Measurements from ENCODE around the gene TSPAN15.
"Not testable (repeated sequence)": the region's sequence is repeated elsewhere in the genome, so short reads cannot be mapped to it uniquely, and the experiment has no call there.

Gene TSPAN15

DNA sequence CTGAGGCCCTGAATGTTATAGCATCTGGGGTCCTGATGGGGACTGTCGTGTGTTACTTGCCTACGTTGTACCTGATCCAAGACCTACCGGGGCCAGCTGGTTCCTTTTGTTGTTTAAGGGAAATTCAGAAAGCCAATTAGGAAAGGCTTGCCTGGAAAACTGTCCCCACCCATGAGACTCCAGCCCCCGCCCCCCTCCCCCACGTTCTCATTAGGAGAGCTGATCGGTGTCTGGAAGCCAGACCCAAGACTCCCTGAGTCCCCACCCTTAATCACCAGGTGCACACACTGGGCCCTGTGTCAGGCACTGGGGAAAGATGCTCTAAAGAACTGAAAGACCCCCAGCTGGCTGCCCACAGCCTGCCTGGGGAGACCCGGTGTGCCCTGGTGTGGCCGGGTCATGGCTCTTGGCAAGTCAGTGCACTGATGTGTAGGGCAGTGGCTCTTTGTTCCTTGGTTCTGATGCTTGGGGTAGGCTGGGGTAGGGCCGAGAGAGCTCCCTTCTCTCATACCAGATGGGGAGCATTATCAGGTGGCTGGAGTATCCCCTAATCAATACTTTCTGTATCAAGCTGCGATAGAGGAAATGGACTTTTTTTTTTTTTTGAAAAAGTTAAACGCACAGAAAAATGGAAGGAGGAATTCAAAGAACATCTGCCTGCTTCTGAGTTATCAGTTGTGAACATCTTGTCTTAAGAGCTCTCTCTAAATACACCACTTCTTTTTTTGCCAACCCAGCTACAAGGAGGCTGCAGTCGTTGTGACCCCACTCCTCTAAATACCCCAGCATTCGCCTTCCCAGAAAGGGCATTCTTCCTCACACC, 16.9 kb downstream of the TSPAN15 start:
- no peak for DNase-seq

GRCh38 chr10:69468751-69469089, 17.5 kb downstream of the TSPAN15 start:
- DNase-seq, result no peak

DNA sequence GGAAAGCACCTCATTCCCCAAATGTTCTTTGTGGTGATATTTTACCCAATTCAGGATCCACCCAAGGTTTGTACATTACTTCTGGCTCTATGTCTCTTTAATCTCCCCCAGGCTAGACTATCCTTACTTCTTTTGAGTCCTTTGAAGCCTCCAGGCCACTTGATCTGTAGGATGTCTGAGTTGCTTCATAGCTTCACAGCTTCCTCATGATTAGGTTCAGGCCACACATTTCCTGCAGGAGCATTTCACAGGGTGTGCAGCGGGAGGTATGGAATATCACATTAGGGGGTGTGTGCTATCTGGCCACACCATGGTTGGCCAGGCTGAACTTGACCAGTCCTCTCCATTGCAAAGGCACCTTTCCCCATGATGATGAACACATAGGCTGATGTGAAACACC, 18.7 kb downstream of the TSPAN15 start:
- no peak for DNase-seq

DNA sequence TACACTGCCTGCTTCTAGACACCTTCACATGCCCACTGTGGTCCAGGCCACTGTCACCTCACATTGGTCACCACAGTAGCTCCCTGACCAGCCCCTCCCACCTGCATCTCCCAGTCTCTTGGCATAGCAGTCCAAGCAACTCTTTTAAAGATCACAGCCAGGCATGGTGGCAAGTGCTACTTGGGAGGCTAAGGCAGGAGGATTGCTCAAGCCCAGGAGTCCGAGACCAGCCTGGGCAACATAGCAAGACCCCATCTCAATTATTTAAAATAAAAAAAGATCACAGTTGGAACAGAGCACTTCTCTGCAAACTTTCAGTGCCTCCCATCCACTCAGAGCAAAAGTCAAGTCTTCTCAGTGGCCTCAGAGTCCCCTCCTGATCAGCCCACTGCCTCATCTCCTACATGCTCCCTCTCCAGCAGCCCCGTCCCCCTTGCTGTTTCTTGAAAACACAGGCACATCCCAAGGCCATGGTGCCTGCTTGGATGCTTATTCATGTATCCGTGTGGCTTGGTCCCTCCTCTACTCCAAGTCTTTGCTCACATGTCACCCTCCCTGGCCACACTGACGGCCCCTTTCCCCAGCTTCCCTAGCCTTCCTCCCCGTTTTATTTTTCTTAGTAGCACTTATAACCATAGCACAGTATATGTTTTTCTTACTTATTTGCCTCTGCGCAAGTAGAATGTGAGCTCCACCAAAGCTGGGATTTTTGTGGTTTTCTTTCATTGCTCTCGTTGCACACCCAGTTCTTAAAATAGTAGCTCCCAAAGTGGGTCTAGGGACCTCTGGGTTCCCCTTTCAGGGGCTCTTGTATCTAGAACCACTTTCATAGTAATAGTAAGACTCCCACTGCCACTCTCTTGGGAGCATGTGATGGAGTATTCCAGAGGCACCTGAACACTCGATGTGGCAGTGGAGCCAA, 19.5 kb downstream of the TSPAN15 start:
- no peak for DNase-seq

- DNase-seq, result no peak
Measured at GRCh38 chr10:69472142-69472541, 20.9 kb downstream of the TSPAN15 start.

DNA sequence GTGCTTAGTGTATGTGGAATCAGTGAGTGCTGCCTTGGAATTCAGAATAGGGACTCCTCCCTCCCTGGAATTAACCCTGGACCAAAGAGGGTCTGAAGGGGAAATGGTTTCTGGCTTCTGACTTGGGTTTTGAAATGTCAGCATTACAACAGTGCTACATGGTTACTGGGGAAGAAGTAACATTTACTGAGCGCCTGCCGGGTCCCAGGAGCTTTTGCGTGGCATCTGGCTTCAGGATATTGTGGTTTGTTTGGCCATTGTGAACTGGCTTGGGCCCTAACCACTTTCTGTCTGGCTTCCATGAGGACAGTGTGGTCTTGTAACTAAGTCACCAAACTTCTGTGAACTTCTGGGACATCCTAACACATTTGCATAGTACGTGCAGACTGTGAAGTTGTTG, 21.3 kb downstream of the TSPAN15 start:
- no peak for DNase-seq

DNA sequence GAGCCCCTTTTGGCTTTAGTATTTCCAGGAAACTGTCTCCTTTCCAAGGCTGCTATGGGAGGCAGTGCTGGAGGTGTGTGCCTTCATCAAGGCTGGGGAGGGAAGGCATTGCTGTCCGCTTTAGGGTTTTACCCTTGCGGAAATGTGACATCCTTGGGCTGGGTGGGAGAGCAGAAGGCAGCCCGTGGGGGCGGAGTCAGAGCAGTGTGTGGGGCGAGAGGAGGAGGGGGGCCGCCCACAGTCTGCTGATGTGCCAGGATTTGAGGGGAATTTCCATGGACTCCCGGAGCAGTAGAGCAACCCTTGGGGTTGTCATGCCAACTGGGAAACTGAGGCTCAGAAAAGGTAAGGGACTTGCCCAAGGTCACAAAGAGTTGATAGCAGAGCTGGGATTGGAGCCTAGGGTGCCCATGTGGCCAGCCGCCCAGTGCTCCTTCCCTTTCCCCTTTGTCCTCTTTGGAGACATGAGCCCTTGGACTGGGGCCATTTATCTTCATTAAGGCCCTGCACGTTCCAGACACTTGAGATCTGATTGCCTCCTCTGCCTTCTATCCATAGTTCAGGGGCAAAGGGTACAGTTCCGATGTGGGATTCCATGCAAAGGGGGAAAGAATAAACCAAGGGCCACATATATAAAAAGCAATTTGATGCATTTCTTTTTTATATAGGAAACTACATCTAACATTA, 22.2 kb downstream of the TSPAN15 start:
- DNase-seq, result no peak

- DNase-seq, result no peak
Measured at GRCh38 chr10:69474742-69475432, 23.6 kb downstream of the TSPAN15 start.

DNA sequence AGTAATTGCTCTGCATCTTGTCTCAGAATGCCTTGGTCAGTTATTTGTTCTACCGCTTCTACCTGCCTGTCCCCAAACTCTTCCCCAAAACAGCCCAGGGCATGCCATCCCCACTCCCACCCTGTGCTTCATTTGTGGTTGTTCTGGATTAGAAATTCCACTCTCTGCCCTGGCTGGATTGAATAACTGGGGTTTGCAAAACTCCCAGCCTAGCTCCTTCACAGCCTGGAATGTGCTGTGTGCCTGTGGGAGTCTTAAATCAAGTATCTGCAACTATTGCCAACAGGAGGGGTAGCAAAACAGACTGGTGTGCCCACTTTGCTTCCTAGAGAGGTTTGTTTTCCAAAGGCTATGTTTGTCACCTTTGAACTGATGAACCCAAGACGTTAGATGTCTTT, 24.2 kb downstream of the TSPAN15 start:
- no peak for DNase-seq

DNA sequence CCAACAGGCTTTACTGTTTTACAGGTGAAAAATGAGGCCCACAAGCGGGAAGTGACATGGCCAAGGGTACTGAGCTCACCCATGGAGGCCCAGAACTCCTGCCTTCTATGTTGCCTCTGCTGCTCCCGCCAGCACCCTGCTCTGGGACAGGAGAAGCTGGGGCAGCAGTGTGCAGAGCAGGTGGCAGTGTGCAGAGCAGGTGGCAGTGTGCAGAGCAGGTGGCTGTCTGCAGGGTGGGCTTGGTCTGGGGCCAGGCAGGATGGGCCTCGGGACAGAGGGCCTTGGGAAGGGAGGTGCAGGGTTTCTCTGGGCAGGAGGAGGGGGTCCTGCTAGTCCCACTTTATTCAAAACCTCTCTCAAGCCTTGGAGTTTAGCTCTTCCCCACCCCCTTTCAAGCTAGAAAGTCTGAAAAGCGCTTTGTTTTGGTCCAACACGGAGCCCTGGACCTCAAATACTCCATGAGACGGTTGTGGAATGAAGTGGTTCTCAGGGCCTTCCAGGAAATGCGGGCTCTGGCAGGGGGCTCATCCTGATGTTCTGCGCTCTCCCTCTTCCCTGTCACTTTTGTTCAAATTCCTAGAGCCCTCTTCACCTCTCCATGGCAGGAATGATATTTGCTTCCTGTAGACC, 26.8 kb downstream of the TSPAN15 start:
- no peak for DNase-seq

GRCh38 chr10:69479240-69480067, 28.2 kb downstream of the TSPAN15 start:
- DNase-seq, result no peak

DNA sequence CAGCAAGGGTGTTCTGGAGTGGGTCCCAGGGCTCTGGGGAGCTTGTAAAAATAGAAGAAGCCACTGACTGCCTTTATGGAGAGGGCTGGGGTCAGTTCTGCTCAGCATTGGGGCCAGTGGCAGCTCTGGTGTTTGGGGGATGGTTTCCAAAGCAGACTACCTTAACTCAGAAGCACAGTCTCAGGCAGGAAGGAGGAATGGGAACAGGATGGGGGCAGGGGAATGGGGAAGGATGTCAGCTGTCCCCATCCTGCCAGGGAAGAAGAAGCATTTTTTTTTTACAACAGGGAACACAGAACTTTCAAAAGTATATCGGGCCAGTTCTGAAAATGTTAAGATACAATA, 28.8 kb downstream of the TSPAN15 start:
- DNase-seq, result no peak

- no peak for DNase-seq
Measured at GRCh38 chr10:69481305-69481704, 30.0 kb downstream of the TSPAN15 start.

GRCh38 chr10:69481811-69482524, 30.7 kb downstream of the TSPAN15 start:
- no peak for DNase-seq

GRCh38 chr10:69483963-69484362, 32.7 kb downstream of the TSPAN15 start:
- no peak for DNase-seq

GRCh38 chr10:69484736-69485135, 33.5 kb downstream of the TSPAN15 start:
- DNase-seq, result no peak

DNA sequence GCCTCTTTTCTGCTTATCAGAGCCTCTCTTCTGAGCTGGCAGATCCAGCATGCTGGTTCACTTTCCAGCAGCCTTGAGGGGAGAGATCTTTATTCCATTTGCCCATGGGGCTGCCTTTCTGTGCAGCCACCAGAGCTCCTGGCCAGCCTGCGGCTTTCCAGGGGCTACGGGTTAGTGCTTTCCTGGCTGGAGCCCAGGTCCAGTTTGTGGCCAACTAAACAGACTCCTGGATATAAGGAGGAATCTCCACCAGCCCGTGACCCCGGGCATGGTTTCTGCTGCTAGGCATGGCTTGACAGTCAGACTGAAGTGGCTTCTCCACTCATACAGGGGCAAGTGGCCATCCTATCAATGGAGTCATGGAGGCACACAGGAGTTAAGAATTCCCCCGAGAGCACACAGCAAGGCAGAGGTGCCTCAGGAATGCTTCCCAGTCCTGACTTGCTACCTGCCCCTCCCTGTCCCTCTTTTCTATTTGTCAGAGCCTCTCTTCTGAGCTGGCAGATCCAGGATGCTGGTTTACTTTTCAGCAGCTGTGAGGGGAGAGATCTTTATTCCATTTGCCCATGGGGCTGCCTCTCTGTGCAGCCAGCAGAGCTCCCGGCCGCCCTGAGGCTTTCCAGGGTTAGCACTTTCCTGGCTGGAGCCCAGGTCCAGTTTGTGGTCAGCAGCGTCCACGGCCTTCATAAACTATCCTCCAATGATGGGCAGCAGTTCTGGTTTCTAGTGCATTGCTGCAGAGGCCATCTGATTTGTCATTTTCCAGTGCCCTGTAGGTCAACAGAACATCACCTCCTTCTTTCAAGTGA, 35.9 kb downstream of the TSPAN15 start:
- no peak for DNase-seq

DNA sequence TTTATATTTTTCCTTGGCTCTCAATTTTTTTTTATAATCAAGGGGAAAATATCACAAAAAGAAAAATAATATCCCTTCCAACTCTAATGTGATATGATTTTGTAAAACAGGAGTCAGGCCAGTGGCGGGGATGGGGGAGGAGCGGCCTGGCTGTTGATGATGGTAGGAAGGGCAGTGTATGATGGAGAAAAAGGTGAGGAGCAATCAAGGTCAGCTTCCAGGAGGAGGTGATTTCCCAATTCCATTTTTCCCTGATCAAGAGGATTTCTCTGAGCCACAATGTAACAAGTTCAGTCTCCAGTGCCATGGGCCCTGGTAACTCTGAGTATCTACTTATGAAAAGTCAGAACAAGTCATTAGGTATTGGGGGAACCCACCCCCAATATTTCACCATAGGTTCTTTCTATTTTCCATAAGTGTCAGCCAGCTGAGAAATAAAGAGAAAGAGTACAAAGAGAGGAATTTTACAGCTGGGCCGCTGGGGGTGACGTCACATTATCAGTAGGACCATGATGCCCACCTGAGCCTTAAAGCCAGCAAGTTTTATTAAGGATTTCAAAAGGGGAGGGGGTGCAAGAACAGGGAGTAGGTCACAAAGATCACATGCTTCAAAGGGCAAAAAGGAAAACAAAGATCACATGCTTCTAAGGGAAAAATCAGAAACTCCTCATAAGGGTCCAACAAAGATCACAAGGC, 37.0 kb downstream of the TSPAN15 start:
- not testable (repeated sequence) for DNase-seq

GRCh38 chr10:69488856-69489255, 37.6 kb downstream of the TSPAN15 start:
- not testable (repeated sequence) for DNase-seq
